Pons (tissue), 1 donor: ENCODE measurements around the gene PTBP1.
"Not testable (repeated sequence)": the region's sequence is repeated elsewhere in the genome, so short reads cannot be mapped to it uniquely, and the experiment has no call there.

ENCODE experiments used
- DNase-seq: peaks from one replicate; pipeline ENCODE4 v3.0.0-alpha.2; 2016; ENCODE audit warnings: low spot score

The PTBP1 gene

DNA sequence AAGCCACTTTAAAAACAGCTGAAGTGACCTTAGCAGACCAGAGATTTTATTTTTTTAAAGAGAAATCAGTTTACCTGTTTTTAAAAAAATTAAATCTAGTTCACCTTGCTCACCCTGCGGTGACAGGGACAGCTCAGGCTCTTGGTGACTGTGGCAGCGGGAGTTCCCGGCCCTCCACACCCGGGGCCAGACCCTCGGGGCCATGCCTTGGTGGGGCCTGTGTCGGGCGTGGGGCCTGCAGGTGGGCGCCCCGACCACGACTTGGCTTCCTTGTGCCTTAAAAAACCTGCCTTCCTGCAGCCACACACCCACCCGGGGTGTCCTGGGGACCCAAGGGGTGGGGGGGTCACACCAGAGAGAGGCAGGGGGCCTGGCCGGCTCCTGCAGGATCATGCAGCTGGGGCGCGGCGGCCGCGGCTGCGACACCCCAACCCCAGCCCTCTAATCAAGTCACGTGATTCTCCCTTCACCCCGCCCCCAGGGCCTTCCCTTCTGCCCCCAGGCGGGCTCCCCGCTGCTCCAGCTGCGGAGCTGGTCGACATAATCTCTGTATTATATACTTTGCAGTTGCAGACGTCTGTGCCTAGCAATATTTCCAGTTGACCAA, 13.7 kb downstream of the PTBP1 start:
- no peak for DNase-seq

DNA sequence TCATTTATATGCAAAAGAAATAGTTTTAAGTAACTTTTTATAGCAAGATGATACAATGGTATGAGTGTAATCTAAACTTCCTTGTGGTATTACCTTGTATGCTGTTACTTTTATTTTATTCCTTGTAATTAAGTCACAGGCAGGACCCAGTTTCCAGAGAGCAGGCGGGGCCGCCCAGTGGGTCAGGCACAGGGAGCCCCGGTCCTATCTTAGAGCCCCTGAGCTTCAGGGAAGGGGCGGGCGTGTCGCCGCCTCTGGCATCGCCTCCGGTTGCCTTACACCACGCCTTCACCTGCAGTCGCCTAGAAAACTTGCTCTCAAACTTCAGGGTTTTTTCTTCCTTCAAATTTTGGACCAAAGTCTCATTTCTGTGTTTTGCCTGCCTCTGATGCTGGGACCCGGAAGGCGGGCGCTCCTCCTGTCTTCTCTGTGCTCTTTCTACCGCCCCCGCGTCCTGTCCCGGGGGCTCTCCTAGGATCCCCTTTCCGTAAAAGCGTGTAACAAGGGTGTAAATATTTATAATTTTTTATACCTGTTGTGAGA, 14.3 kb downstream of the PTBP1 start:
- no peak for DNase-seq

GRCh38 chr19:812049-812746, 14.9 kb downstream of the PTBP1 start:
- DNase-seq, result no peak

DNA sequence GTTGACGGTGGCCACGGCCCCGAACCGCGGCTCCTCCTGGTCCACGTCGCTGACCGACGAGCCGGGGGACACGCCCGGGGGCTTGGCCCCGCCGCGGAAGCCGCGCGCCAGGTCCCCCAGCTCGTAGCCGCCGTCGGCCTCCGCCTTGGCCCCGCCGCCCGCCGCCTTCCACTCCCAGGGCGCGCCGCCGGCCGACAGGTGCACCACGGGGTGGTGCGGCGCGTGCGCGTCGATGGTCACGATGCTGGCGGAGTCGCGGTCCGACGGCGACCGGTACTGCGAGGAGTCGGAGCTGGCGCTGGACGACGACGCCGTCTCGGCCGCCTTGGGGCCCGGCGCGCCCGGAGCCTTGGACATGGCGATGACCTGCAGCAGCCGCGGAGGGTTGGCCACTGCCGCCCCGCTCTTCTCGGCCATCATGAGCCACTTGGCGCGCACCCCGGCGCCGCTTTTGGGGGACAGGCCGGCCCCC, 15.5 kb downstream of the PTBP1 start:
- DNase-seq, result no peak

- DNase-seq, result no peak
Observed at GRCh38 chr19:813219-814151, 16.2 kb downstream of the PTBP1 start.

DNA sequence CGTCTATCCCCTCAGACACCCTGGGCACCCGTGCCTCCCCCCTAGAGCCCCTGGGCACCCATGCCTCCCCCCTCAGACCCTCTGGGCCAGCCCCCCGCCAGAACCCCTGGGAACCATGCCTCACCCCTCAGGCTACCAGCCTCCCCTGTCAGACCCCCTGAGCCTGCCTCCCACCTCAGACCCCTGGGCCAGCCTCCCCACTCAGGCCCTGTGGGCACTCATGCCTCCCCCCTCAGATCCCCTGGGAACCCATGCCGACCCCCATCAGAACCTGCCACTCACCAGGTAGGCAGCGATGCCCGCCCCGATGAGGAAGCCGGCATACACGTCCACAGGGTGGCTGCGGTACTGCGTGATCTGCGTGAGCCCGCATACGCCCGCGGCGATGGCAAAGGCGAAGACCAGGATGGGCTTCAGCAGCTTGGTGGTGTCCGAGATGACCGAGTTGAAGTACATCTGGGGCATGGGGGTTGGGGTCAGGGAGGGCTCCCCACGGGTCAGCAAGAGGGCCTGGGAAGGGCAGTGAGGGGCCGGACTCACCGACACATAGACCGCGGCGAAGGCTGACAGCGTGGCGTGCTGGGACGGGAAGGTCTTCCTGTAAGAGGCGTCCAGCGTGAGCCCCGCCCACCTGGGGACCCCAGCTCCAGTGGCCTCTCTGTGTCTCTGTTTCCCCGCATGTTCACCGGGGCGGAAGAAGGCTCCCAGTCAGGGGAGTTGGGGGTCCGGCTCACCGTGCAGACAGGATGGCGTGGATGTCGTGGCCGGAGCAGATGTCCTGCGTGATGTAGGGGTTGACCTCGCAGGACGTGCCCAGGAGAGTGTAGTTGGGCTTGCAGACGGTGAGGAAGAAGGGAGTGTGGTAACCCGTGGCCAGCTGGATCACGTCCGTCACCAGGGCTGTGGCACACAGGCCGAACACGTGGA, 17.2 kb downstream of the PTBP1 start:
- DNase-seq, result no peak

- no peak for DNase-seq
Observed at GRCh38 chr19:815079-815774, 18.0 kb downstream of the PTBP1 start.

DNA sequence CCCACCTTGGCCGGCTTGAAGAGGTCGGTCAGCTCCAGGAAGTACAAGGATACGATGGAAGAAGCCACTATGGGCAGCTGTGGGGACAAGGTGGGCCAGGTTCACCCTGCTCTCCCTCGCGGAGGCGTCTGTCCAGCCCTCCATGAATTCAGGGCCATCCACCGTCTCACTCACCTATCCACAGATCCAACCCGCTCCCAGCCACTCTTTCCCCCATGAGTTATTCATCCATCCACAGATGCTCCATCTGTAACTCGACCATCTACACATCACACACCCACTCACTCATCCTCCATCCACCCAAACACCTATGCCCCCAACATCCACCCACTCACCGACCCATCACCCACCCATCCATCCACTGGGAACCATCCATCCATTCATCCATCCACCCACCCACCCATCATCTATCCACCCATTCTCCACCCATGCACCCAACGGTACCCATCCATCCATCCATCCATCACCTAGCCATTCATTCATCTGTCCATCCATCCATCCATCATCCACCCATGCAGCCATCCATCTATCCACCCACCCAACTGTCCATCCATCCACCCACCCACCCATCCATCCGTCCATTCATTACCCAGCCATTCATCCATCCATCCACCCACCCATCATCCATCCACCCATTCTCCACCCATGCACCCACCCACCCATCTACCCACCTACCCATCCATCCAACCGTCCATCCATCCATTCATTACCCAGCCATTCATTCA, 18.7 kb downstream of the PTBP1 start:
- DNase-seq, result no peak

- DNase-seq, result no peak
Observed at GRCh38 chr19:816500-816857, 19.2 kb downstream of the PTBP1 start.

DNA sequence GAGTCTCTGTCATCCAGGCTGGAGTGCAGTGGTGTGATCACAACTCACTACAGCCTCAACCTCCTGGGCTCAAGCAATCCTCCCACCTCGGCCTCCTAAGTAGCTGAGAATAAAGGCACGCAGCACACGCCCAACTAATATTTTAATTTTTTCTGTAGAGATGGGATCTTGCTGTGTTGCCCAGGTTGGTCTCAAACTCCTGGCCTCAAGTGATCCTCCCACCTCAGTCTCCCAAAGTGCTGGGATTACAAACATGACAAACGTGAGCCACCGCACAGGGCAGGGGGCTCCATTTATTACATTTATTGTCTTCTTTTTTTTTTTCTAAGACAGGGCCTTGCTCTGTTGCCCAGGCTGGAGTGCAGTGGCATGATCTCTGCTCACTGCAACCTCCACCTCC, 23.0 kb downstream of the PTBP1 start:
- DNase-seq, result not testable (repeated sequence)

DNA sequence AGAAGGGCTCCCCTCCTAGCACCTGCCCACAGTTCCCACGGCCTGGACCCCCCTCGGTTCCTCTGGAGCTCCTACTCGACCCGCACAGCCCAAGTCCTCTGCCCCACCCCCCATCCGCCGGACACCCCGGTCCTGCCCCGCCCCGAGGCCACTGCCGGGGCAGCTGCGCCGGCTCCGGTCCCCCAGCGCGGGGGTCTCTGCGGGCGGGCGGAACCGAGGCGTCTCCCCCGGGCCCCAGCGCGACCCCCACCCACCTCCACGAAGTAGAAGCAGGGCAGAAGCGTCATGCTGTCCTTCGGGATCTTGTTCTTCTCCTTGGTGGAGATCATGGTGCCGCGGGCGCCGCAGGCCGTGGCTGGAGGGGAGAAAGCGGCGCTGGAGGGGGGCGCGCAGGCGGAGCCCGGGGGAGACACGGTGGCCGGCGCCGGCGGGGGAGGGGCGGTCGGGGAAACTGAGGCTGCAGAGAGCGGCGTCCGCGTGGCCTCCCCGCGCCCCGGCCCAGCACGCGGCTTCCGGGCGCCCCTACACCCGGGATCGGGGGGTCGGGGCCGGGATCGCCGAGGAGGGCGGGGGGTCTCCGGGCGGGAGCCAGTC, 24.1 kb downstream of the PTBP1 start:
- no peak for DNase-seq

DNA sequence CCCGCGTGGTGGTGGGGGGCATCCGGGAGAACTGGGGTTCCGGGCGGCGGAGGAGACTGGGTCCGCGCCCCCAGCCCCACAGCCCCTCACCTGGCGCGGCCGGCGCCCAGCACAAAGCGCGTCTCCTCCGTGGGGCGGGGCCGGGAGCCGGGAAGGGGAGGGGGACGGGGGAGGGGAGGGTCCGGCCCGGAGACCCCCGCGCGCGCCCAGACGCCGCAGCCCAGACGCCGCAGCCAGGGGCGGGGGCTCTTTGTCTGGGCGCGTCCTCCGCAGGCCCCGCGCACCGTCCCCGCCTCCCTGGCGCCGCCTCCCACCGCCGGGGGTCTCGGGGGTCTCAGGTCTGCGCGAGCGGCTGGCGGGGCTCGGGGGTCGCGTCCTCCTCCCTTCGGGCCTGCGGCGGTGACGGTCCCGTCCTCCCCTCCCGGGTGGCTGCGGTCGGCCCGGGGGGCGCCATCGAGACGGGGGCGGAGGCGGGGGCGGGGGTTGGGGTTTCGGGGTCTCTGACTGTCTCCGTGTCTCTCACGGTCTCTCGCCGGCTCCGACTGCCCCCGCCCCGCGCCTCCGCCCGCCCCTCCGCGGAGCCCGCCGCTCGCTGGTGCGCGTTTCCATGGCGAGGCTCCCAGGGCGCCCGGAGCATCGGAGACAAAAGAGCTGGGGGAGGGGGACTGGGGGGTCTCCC, 24.7 kb downstream of the PTBP1 start, which contains the start of gene PLPPR3:
PLPPR3 (minus strand) TSS at position 131 of the 679 bp plus-strand sequence. CDS start 396 bp downstream, outside the sequence.
- no peak for DNase-seq

DNA sequence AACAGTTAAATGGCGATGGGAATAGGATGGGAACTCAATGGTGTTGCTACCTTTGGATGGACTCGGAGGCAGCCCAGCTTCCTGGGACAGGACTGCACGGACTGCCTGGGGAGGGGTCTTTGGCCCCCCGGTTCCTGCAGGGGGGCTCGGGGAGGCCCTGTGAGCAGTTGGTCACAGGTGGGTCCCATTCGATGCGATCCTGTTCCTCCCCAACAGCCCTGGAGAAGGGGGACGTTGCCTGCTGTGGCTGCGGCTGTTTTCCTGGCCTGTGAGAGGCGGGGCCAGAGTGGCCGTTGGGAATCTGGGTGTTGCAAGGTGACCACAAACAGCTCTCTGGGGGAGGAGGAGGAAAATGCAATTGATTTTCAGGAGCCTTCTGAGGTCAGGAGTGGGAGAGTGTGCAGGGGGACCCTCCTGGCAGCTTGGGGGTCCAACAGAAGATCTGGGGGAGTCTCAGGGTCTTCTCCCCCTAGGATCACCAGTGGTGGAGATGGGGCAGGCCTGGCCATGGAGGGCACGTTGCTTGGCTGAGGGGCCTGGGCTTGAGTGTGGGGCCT, 26.4 kb downstream of the PTBP1 start:
- DNase-seq, result no peak

DNA sequence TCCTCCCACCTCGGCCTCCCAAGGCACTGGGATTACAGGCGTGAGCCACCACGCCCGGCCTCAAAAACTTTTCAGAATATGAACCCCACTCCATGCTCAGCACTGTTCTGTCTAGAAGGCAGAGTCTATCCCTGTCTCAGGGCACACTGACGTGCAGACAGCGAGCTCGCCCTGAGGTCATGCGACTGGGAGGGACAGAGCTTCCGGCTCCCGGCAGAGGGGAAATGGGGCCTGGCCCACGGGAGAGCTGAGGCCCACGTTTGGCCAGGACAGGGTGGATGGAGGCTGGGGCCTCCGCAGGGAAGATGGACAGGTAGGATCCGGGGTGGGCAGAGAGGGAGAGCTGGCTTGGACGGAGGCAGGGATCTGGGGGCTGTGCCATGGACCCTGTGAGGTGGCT, 27.6 kb downstream of the PTBP1 start:
- DNase-seq, result no peak

- no peak for DNase-seq
Observed at GRCh38 chr19:825897-826644, 28.8 kb downstream of the PTBP1 start.

- no peak for DNase-seq
Observed at GRCh38 chr19:827314-827709, 30.1 kb downstream of the PTBP1 start.

DNA sequence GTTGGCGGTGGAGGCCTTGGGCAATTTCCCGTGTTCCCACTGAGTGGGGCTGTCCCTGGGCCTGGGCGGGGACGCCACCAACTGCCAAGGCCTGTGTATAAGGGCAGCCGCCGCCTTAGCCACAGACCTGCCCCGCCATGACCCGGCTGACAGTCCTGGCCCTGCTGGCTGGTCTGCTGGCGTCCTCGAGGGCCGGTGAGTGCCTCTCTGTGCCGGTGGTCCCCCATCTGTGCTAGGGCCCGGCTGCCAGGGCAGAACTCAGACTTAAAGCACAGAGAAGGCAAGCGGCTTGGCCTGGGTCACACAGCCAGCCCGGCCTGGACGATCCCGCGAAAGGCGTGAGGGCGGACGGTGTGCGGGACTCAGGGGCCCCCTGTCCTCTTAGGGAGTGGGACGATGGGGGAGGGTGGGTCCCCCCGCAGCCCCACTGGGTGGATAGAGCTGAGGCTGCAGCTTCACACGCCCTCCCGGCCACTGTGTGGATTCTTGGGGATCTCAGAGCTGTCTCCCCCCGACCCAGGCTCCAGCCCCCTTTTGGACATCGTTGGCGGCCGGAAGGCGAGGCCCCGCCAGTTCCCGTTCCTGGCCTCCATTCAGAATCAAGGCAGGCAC, 30.6 kb downstream of the PTBP1 start, which contains the start of gene AZU1:
AZU1 (plus strand) TSS at position 128 of the 612 bp plus-strand sequence; CDS start at position 138, 10 bp downstream.
- no peak for DNase-seq
